ENCODE measurements around the gene DISP3.

The DISP3 gene, protein sequence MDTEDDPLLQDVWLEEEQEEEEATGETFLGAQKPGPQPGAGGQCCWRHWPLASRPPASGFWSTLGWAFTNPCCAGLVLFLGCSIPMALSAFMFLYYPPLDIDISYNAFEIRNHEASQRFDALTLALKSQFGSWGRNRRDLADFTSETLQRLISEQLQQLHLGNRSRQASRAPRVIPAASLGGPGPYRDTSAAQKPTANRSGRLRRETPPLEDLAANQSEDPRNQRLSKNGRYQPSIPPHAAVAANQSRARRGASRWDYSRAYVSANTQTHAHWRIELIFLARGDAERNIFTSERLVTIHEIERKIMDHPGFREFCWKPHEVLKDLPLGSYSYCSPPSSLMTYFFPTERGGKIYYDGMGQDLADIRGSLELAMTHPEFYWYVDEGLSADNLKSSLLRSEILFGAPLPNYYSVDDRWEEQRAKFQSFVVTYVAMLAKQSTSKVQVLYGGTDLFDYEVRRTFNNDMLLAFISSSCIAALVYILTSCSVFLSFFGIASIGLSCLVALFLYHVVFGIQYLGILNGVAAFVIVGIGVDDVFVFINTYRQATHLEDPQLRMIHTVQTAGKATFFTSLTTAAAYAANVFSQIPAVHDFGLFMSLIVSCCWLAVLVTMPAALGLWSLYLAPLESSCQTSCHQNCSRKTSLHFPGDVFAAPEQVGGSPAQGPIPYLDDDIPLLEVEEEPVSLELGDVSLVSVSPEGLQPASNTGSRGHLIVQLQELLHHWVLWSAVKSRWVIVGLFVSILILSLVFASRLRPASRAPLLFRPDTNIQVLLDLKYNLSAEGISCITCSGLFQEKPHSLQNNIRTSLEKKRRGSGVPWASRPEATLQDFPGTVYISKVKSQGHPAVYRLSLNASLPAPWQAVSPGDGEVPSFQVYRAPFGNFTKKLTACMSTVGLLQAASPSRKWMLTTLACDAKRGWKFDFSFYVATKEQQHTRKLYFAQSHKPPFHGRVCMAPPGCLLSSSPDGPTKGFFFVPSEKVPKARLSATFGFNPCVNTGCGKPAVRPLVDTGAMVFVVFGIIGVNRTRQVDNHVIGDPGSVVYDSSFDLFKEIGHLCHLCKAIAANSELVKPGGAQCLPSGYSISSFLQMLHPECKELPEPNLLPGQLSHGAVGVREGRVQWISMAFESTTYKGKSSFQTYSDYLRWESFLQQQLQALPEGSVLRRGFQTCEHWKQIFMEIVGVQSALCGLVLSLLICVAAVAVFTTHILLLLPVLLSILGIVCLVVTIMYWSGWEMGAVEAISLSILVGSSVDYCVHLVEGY (N-terminal part only)
- long read RNA-seq, donor 1: 0 reads
- long read RNA-seq, donor 2: 0 reads
- long read RNA-seq, donor 3: 0 reads
- long read RNA-seq, donor 4: 0 reads
- long read RNA-seq, donor 5: 0 reads
- long read RNA-seq, donor 6: 0 reads
- long read RNA-seq, donor 7: 0 reads
- long read RNA-seq, donor 8: 0 reads

GRCh38 chr1:11478571-11479374, at the start of gene DISP3:
Gene DISP3, plus strand, starts transcription at chr1:11479155. Its CDS starts 21,838 bp downstream, at chr1:11500993.
- DNase-seq: peak; percentile 96

DNA sequence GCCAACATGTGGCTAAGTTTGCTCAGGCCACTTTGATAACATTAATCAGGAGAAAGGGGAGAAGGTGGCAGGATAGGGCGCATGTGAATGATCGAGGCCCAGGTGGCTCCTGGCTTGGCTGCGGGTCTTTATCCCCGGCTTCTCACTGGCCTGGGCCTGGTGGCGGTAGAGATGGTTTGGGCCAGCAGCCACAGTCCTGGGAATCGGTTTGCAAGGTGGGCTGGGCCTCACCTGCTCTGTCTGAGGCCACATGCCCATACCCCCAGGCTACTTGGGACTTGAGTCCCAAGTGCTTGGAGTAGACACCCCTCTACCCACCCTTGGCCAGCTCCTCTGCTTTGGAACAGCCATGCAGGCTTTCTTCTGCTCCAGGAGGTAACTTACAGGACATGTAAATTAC, 49.7 kb upstream of the DISP3 start:
- DNase-seq: no peak

DNA sequence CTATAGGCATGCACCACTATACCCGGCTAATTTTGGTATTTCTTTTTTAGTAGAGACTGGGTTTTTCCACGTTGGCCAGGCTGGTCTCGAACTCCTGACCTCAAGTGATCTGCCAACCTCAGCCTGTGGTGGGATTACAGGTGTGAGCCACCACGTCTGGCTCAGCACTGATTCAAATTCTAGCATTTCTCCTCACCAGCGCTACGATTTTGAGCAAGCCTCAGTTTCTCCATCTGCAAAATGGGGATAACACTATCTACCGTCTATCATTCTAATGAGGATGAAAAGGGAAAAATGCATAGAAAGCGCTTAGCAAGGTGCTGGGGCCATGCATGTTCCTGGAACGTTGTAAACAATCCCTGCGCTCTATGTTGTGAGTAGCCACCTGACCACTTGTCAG, 49.0 kb upstream of the DISP3 start:
- DNase-seq: no peak

- DNase-seq: no peak
Measured at GRCh38 chr1:11431941-11432507, 46.9 kb upstream of the DISP3 start.

- no peak for DNase-seq
Measured at GRCh38 chr1:11432526-11432925, 46.4 kb upstream of the DISP3 start.

DNA sequence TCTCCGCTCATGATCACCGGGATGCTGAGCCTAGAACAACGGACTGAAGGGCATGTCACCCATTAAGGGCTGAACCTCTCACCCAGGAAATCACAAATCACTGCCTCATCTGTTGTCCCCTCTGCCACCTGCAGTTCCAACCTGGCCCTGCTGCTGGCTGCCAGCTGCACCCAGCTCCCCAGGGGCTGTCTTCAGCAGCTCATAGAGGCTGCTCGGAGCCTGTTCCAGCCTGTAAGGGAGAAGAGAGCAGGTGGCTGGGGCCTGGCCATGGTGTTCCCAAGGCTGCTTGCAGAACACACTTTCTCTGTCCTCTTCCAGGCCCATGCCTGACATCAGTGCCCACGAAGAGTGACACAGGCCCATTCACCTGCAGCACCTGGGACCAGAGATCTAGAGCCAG, 44.5 kb upstream of the DISP3 start:
- no peak for DNase-seq

DNA sequence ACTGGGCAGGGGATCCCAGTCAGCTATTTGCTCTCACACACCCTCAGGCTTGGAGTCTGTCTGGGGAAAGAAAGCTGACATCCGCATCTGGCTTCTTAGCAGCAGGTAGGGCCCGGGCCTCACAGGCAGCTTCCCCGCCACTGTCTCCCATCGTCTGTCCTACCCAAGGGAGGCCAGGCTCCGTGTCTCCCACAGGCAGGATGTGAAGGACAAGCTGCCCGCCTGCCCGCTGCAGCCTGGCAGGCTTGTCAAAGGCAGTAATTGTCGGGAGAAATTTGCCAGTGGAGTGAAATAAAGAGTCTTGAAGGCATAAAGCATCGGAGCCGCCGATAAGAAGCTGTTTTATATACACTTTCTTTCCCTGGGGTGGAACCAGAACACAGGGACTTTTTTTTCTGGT, 44.0 kb upstream of the DISP3 start:
- DNase-seq: no peak

DNA sequence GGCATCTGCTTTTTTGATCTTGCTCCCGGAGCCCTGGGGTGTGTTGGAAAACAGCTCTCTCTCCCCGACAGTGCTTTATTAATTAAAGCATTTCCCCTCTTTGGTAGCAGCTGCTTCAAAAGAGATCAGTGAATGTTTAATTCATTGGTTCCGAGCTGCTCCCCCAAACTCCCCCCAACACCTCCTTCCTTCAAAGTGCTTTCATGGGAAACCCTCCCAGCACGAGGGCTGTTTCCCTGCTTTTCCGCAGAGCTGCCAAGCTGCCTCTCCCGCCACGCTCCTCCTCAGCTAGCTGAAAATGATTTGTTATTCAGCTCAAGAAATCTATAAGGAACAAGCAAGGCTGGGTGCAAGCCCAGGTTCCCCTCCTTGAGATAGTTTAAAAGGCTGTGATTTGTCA, 40.0 kb upstream of the DISP3 start:
- DNase-seq: no peak

DNA sequence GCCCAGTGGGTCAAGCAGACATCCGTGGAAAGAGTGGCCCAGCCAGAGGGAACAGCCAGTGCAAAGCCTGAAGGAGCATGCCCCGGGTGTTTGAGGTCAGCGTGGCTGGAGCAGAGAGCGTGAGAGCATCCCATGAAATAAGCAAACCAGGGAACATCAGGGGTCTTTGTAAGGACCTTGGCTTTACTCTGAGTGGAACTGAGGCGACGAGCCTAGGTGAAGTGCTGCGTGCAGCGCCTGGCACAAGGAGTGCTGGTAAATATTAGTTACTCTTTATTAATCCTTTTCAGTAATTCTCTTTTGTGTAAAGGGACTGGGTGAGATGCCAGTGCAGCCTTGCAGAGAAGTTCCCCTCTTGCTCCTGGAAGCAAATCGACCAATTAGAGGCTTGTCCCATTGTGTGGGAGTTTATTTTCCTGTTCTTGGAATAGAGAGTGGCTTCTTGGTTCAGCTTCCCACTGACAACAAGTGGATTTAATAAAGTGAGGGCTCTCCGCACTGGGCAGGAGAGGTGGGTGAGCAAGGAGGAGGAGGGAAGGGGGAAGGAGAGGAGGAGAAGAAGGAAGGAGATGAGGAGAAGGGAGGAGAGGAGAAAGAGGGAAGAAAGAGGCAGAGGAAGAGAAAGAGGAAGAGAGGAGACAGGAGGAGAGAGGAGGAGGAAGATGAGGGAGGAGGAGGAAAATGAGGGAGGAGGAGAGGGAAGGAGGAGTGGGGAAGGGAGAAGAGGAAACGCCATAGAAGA, 37.6 kb upstream of the DISP3 start:
- no peak for DNase-seq

GRCh38 chr1:11443043-11443442, 35.9 kb upstream of the DISP3 start:
- DNase-seq: no peak

DNA sequence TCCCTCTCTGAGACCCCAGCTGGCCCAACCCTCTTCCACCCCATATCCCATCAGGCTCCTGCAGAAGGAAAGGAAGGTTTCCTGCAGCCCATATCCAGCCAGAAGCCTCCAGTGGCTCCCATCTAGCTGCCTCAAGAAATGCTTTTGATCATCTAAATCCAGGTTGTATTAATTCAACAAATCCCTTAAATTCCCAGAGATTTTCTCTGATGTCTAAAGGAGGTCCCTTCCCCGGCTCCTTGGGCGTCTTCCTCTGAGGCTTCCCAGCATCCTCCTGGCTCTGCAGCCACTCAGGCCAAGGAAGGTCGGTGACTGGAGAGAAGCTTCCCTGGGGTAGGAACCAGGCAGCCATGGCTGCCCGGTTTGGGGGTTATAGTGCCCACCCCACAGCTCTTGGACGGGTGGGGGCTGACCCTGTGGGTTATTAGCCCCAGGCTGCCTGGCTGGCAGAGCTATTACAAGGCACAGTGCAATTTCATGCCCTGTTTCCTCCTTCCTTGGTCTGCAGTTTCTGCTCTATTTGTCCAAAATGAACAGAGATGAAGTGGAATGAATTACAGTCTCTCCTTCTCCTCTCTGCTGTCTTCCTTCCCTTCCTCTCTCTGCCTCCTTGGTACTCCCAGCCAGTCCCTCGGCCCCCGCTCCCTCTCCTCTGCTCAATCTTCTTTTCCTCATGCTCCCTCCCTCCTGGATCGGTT, 34.8 kb upstream of the DISP3 start:
- no peak for DNase-seq

- DNase-seq: no peak
Measured at GRCh38 chr1:11444907-11445306, 34.0 kb upstream of the DISP3 start.

- DNase-seq: no peak
Measured at GRCh38 chr1:11447903-11448302, 31.1 kb upstream of the DISP3 start.

DNA sequence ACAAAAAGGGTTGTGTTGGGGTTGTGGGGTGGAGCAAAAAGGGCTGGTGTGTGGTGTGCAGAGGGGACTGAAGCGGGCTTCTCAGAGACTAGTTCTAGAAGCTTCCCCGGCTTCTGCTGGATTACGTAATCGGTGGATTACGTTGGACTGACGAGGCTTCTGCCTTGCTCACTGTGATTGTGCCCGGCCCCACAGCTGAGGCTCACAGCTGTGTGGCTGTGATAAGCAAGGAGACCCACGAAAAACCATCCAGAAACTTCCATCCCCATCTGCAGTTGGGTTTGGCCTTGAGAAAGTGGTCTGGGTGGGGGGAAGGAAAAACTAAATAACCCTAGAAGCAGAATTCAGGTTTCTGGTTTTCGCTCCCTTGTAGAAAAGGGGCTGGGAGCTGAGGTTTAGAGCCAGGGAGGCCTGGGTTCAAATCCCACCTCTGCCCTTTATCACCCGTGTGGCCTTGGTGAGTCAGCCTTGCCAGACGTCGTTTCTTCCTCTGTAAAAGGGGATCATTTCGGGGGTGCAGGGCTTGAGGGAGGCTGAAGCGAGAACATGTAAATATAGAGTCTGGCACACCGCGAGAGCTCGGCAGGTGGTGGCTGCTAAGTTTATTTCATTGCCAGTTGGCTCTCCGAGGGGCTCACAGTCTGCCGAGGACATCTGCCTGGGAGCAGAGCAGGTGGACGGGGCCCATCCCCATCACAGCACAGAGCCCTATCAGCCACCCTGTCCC, 30.4 kb upstream of the DISP3 start:
- DNase-seq: no peak

DNA sequence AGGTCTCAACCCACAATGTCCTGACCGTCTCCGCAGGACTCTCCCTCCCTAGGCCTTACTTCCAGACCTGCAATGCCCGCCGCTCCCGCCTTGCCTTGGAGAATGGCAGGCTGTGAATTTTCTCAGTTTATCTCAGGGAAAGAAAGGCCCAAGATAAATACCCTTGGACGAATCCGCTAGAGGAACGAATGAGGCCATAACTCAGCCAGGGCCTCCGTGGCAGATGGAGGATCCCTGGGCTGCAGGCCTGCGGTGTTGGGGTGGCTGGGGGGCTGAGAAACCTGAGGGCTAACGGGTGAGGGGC, 29.9 kb upstream of the DISP3 start:
- no peak for DNase-seq

DNA sequence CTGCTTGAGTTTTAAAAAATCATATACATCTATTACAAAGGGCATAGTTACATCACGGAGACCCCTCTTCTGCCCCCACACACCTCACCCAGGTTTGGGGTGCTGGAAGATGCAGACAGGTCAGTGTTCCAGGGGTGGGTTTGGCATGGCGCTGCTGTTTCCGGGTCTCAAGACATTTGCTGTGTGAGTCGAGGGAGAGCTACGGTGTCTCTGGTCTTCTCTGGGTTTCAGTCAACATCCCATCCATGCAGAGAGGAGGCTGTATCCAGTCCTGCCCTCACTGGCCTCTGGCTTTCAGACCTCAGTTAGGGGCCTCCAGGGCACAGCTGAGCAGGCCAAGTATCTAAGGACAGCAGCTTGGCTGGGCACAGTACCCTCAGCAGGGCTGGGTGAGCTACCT, 28.6 kb upstream of the DISP3 start:
- no peak for DNase-seq

DNA sequence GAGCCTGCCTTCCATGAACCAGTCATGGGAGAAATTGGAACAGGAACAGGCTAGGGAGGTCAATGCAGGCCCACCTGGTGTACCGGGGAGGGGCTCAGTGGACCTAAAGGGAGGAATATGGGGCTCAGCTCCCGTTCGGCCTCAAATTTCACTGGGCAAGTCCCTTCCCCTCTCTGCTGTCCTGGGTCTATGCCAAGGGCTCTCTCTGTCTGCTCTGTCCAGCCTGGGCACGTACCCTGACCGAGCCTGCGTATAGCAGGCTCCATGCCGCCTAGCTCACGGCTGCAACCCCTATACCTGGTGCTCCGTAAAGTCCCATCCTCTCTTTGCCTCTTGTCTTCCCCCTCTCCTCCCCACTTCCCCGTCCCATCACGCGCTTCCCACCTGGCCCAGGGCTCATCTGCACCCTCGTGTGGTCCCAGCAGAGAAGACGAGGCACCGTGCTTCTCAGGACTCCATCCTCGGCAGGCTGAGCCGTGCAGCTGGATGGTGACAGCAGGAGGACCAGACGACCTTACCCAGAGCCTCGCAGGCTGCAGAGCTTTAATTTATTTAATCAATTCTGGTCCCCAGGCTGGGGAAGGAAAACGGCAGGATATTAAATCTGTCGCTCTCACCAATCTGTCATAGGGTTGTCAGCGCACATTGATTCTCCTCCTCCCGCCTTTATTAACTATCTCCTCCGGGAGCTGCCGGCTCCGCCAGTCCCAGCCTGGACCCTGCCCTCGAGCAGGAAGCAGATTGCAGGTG, 25.0 kb upstream of the DISP3 start:
- DNase-seq: no peak

DNA sequence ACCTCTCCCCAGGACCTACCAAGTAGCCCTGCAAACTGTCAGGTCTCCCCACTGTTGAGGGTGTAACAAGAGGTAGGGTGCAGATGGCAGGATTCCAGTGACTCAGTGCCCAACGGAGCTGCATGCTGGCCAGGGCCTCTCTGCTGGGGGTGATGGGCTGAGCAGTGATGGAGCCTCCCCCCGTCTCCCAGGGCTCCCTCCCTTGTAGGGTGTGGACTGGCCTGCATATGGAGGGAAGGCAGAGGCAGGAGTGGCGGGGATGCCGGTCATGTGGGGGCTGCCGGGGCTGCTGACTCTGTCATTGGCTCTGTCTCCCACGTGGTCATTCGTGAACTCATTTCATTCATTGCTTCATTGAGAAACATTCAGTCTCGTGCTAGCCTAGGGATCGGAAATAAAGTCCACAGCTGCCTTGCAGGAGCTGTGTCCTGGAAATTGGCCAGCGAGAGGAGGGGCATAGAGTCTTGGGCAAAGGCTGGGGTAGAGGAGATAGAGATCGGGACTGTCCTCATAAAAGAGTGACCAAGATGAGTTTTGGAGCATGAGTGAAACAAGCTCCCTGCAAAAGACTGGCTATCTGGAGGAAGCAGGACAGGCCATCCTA, 22.9 kb upstream of the DISP3 start:
- no peak for DNase-seq

Data from right kidney (tissue), 9 donors.